ENCODE data around the gene NARS2.

- TF ChIP-seq CTCF (conservative IDR thresholded peaks at IDR 0.05 in 1 of 2, IDR thresholded peaks at IDR 0.05 in 1 of 2; ENCODE audit: low read depth in 1 of 2, low read length in 2 of 2) (no peak), EZH2 (IDR thresholded peaks at IDR 0.05; ENCODE audit: low read length, missing control alignments) (no peak)
Observed at GRCh38 chr11:78403781-78404180, 170.9 kb downstream of the NARS2 start.

Measured in fibroblast of lung (primary cell).